Skeletal muscle satellite cell (primary cell): Measurements from ENCODE around the gene CTNNBIP1.

Experiments used
- H3K27me3 ChIP-seq: 2 replicates; pipeline ENCODE4 v1.7.0; 2013; ENCODE audit warnings: low read length; ENCODE audit not compliant: control insufficient read depth, insufficient read depth
- H3K36me3 ChIP-seq: 2 replicates; pipeline ENCODE4 v1.7.0; 2013; ENCODE audit warnings: mild to moderate bottlenecking, control low read depth, low read length; ENCODE audit not compliant: insufficient read depth
- H3K4me1 ChIP-seq: 2 replicates; pipeline ENCODE4 v1.7.0; 2013; ENCODE audit warnings: low read length; ENCODE audit not compliant: control insufficient read depth, insufficient read depth
- H3K4me2 ChIP-seq: 2 replicates; pipeline ENCODE4 v1.7.0; 2013; ENCODE audit warnings: mild to moderate bottlenecking, low read length
- H3K4me3 ChIP-seq: 2 replicates; pipeline ENCODE4 v1.7.0; 2013; ENCODE audit warnings: low read length
- H3K9ac ChIP-seq: 2 replicates; pipeline ENCODE4 v1.7.0; 2013; ENCODE audit warnings: mild to moderate bottlenecking, low read depth, low read length, moderate library complexity
- H3K9me3 ChIP-seq: replicated peaks from 2 replicates; pipeline ENCODE4 v1.7.0; 2013; ENCODE audit warnings: mild to moderate bottlenecking, control low read depth, low read length

Gene CTNNBIP1

GRCh38 chr1:9863371-9863770 lies 46.7 kb downstream of the CTNNBIP1 start:
- Histone ChIP-seq H3K4me3 (no peak overlapping the region), H3K4me2 (no peak overlapping the region), H3K27me3 (no peaks in the 10 kb centered on the region), H3K9me3 (no peaks in the 10 kb centered on the region), H3K36me3 (peaks cover under 1% of the 10 kb centered on the region), H3K9ac (no peak overlapping the region), H3K4me1 (peaks cover 7% of the 10 kb centered on the region)

GRCh38 chr1:9861360-9861759 lies 48.7 kb downstream of the CTNNBIP1 start:
- H3K27me3 ChIP-seq = no peaks in the 10 kb centered on the region
- H3K9ac ChIP-seq = no peak overlapping the region
- H3K9me3 ChIP-seq = no peaks in the 10 kb centered on the region
- H3K4me1 ChIP-seq = peaks cover 7% of the 10 kb centered on the region
- H3K4me3 ChIP-seq = no peak overlapping the region
- no peak overlapping the region for H3K4me2 ChIP-seq
- H3K36me3 ChIP-seq = peaks cover 4% of the 10 kb centered on the region

GRCh38 chr1:9860887-9861286 lies 49.2 kb downstream of the CTNNBIP1 start:
- H3K36me3 ChIP-seq = peaks cover 4% of the 10 kb centered on the region

GRCh38 chr1:9859281-9860014 lies 50.6 kb downstream of the CTNNBIP1 start:
- no peaks in the 10 kb centered on the region for H3K27me3 ChIP-seq
- H3K4me1 ChIP-seq = no peaks in the 10 kb centered on the region
- no peaks in the 10 kb centered on the region for H3K9me3 ChIP-seq
- no peak overlapping the region for H3K4me2 ChIP-seq
- no peak overlapping the region for H3K4me3 ChIP-seq
- no peak overlapping the region for H3K9ac ChIP-seq
- H3K36me3 ChIP-seq = peaks cover 4% of the 10 kb centered on the region

More at GRCh38 chr1:9860887-9861286, 49.2 kb downstream of the CTNNBIP1 start:
- Histone ChIP-seq H3K9me3 (no peaks in the 10 kb centered on the region), H3K9ac (no peak overlapping the region), H3K4me1 (peaks cover 4% of the 10 kb centered on the region), H3K4me2 (no peak overlapping the region), H3K4me3 (no peak overlapping the region), H3K27me3 (no peaks in the 10 kb centered on the region)

GRCh38 chr1:9858293-9859035 lies 51.6 kb downstream of the CTNNBIP1 start:
- Histone ChIP-seq H3K4me1 (no peaks in the 10 kb centered on the region), H3K9ac (no peak overlapping the region), H3K27me3 (no peaks in the 10 kb centered on the region), H3K4me3 (no peak overlapping the region), H3K4me2 (no peak overlapping the region), H3K9me3 (no peaks in the 10 kb centered on the region), H3K36me3 (peaks cover 4% of the 10 kb centered on the region)

- H3K27me3 ChIP-seq = no peaks in the 10 kb centered on the region
- H3K9me3 ChIP-seq = no peaks in the 10 kb centered on the region
- H3K4me2 ChIP-seq = no peak overlapping the region
- peaks cover 6% of the 10 kb centered on the region for H3K4me1 ChIP-seq
- H3K4me3 ChIP-seq = no peak overlapping the region
- no peak overlapping the region for H3K9ac ChIP-seq
- H3K36me3 ChIP-seq = peaks cover 4% of the 10 kb centered on the region
These were observed 54.9 kb downstream of the CTNNBIP1 start for GRCh38 chr1:9855186-9855585.

GRCh38 chr1:9853249-9853595 lies 56.8 kb downstream of the CTNNBIP1 start:
- Histone ChIP-seq H3K4me2 (no peak overlapping the region), H3K4me1 (peaks cover 6% of the 10 kb centered on the region), H3K4me3 (no peak overlapping the region), H3K36me3 (peaks cover 2% of the 10 kb centered on the region), H3K9me3 (no peaks in the 10 kb centered on the region), H3K27me3 (no peaks in the 10 kb centered on the region), H3K9ac (no peak overlapping the region)

GRCh38 chr1:9852410-9853248 lies 57.4 kb downstream of the CTNNBIP1 start:
- no peak overlapping the region for H3K4me3 ChIP-seq
- no peaks in the 10 kb centered on the region for H3K36me3 ChIP-seq
- H3K9me3 ChIP-seq = no peaks in the 10 kb centered on the region
- H3K27me3 ChIP-seq = no peaks in the 10 kb centered on the region
- peaks cover 6% of the 10 kb centered on the region for H3K4me1 ChIP-seq
- H3K4me2 ChIP-seq = no peak overlapping the region
- no peak overlapping the region for H3K9ac ChIP-seq

GRCh38 chr1:9852004-9852403 lies 58.1 kb downstream of the CTNNBIP1 start:
- no peak overlapping the region for H3K4me3 ChIP-seq
- H3K9me3 ChIP-seq = no peaks in the 10 kb centered on the region
- no peak overlapping the region for H3K9ac ChIP-seq
- no peaks in the 10 kb centered on the region for H3K36me3 ChIP-seq
- H3K4me2 ChIP-seq = no peak overlapping the region
- peaks cover 6% of the 10 kb centered on the region for H3K4me1 ChIP-seq
- no peaks in the 10 kb centered on the region for H3K27me3 ChIP-seq

- no peak overlapping the region for H3K4me3 ChIP-seq
- H3K9ac ChIP-seq = no peak overlapping the region
- H3K9me3 ChIP-seq = no peaks in the 10 kb centered on the region
- peaks cover 6% of the 10 kb centered on the region for H3K4me1 ChIP-seq
- H3K27me3 ChIP-seq = no peaks in the 10 kb centered on the region
- no peaks in the 10 kb centered on the region for H3K36me3 ChIP-seq
- no peak overlapping the region for H3K4me2 ChIP-seq
These were observed 59.5 kb downstream of the CTNNBIP1 start for GRCh38 chr1:9850442-9851162.
